ENCODE results near the gene PYGM. TPM values are rescaled to one million over a fixed set of nuclear protein-coding genes. Genes with fewer than 3 reads are reported as not detected.

Gene PYGM
- total RNA-seq, 1 experiment from 2014 or later: 3.6 TPM

DNA sequence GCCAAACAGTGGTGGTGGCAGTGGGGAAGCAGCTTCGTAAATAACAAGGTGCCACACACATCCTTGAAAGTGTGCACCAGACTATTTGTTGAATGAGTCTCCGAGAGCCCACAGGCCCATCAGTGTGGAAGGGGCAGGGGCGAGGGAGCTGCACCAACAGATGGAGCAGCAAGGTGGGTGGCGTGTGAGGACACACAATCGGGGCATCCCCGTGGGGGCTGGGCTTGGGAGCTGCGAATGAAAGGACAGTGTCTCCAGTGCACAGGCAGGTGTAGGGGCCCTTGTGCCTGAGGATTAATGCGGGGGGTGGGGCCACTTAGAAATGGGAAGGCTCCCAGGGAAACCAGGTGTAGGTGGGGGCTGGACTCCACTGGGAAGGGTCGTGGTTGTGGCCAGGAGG, 39.6 kb downstream of the PYGM start:
- Histone ChIP-seq H3K9me3 (ENCODE audit: control insufficient read depth, low read depth, low read length) (no peaks in the 10 kb centered on the region), H3K4me1 (ENCODE audit: insufficient read depth, low read length) (peaks cover 4% of the 10 kb centered on the region; the same call in 1 of the 2 replicates), H3K23me2 (ENCODE audit: insufficient read length, low read depth, low read length, poor library complexity, severe bottlenecking) (no peaks in the 10 kb centered on the region), H3K27me3 (ENCODE audit: insufficient read depth, low read length) (peaks cover 10% of the 10 kb centered on the region; the same call in 1 of the 2 replicates), H4K8ac (replicated peaks; ENCODE audit: insufficient read length, low read depth, low read length) (no peak overlapping the region), H3K4ac (ENCODE audit: low read depth, low read length) (no peak overlapping the region), H2AK5ac (ENCODE audit: insufficient read length, low read length) (no peak overlapping the region), H2BK5ac (ENCODE audit: insufficient read length, low read length) (no peak overlapping the region), H3K79me1 (ENCODE audit: insufficient read depth, low read depth, low read length, poor library complexity, severe bottlenecking) (no peaks in the 10 kb centered on the region), H3K14ac (ENCODE audit: insufficient read depth, low read length) (no peak overlapping the region), H2BK12ac (ENCODE audit: insufficient read length, low read depth, low read length) (no peak overlapping the region), H4K20me1 (ENCODE audit: control insufficient read depth, insufficient read depth, insufficient read length) (peaks cover 3% of the 10 kb centered on the region), H3K79me2 (ENCODE audit: insufficient read depth, low read length) (no peaks in the 10 kb centered on the region), H3K23ac (ENCODE audit: insufficient read length, low read depth, low read length) (no peak overlapping the region), H3K4me2 (ENCODE audit: insufficient read depth, insufficient read length, low read length) (no peak overlapping the region), H2BK20ac (ENCODE audit: low read depth, low read length, poor library complexity, severe bottlenecking) (no peak overlapping the region), H4K91ac (ENCODE audit: insufficient read length, low read depth, low read length) (no peak overlapping the region), H3K56ac (ENCODE audit: insufficient read length, low read depth, low read length) (no peak overlapping the region), H2BK120ac (ENCODE audit: low read depth, low read length, poor library complexity, severe bottlenecking) (no peak overlapping the region), H3K9ac (ENCODE audit: extremely low read depth, insufficient read length, low read length) (no peak overlapping the region), H2AFZ (ENCODE audit: low read length) (no peak overlapping the region), H3T11ph (ENCODE audit: low read length) (no peak overlapping the region), H4K5ac (ENCODE audit: insufficient read length, low read depth, low read length) (no peak overlapping the region), H3K27ac (ENCODE audit: insufficient read length, low read depth, low read length) (no peak overlapping the region), H2BK15ac (ENCODE audit: low read depth, low read length) (no peak overlapping the region), H3K18ac (ENCODE audit: insufficient read length, low read depth, low read length) (no peak overlapping the region)
- DNase-seq: no peak
- Mint-ChIP-seq H3K4me1 (peaks cover 9 to 50% of the 10 kb centered on the region in 2 experiments), H3K9me3 (no peaks in the 10 kb centered on the region), H3K27me3 (ENCODE audit: low read depth) (peaks cover 79% of the 10 kb centered on the region), H3K36me3 (ENCODE audit: insufficient read depth in 1 of 3, low read depth in 3 of 3) (no peaks in the 10 kb centered on the region; a peak in 1 of 7 replicates), H3K4me3 (no peak overlapping the region), H3K27ac (no peak overlapping the region)
- TF ChIP-seq, protein P1, sequence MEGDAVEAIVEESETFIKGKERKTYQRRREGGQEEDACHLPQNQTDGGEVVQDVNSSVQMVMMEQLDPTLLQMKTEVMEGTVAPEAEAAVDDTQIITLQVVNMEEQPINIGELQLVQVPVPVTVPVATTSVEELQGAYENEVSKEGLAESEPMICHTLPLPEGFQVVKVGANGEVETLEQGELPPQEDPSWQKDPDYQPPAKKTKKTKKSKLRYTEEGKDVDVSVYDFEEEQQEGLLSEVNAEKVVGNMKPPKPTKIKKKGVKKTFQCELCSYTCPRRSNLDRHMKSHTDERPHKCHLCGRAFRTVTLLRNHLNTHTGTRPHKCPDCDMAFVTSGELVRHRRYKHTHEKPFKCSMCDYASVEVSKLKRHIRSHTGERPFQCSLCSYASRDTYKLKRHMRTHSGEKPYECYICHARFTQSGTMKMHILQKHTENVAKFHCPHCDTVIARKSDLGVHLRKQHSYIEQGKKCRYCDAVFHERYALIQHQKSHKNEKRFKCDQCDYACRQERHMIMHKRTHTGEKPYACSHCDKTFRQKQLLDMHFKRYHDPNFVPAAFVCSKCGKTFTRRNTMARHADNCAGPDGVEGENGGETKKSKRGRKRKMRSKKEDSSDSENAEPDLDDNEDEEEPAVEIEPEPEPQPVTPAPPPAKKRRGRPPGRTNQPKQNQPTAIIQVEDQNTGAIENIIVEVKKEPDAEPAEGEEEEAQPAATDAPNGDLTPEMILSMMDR (conservative IDR thresholded peaks at IDR 0.05): no peak
- no CpG with 5 or more reads among the region's 9 CpGs for WGBS (ENCODE audit: extremely low coverage, insufficient read length, low lambda C conversion rate)

Measured in H9 (cell line).